A549 (cell line): ENCODE data around the gene IL2RA. TPM values are rescaled to one million over a fixed set of nuclear protein-coding genes. Genes with fewer than 3 reads are reported as not detected.

Experiments
- ATAC-seq, 2 experiments: fragments of 200-7000 bp in 1 of 2; fragments of >200 bp in 1 of 2; cut with Nextera tagmentation in 1 of 2; cut with Tn5 transposase in 1 of 2; 3 replicates each; pipeline versions ENCODE4 v1.8.0 to v1.9.1; 2018 to 2020; ENCODE audit warnings: mild to moderate bottlenecking in 1 of 2, moderate library complexity in 1 of 2
- CTCF ChIA-PET: fragments of 300-600 bp; sonication (Branson Sonifier 250); formaldehyde crosslinking; extraction: SDS; loops from one replicate; lab custom pipeline; 2021; ENCODE audit warnings: antibody characterized with exemption, inconsistent platforms; lab: Yijun Ruan, JAX
- POLR2A ChIA-PET: fragments of 350-600 bp; formaldehyde crosslinking; extraction: SDS; loops from one replicate; lab custom pipeline; 2021; ENCODE audit warnings: antibody characterized with exemption, inconsistent platforms; lab: Yijun Ruan, JAX
- DNase-seq, 2 experiments: peaks; one replicate each; pipeline versions ENCODE4 v3.0.0 to v3.0.0-alpha.2; 2011 to 2016; ENCODE audit warnings: low read depth in 1 of 2, low spot score in 1 of 2
- FAIRE-seq: peaks from 2 replicates; lab custom pipeline; 2011; peaks lifted over from hg19 to GRCh38; lab: Jason Lieb, UNC
- H3K27ac ChIP-seq, 2 experiments: fragments of >200 bp; sonication (Bioruptor Twin); formaldehyde crosslinking; 3 replicates each; pipeline ENCODE4 v1.5.1; 2016 to 2017
- H3K4me1 ChIP-seq: fragments of >200 bp; sonication (Bioruptor Twin); formaldehyde crosslinking; 3 replicates; pipeline ENCODE4 v1.6.1; 2016
- H3K4me2 ChIP-seq: fragments of >200 bp; sonication (Bioruptor Twin); formaldehyde crosslinking; 3 replicates; pipeline ENCODE4 v1.6.1; 2016
- H3K4me3 ChIP-seq: fragments of >200 bp; sonication (Bioruptor Twin); formaldehyde crosslinking; 3 replicates; pipeline ENCODE4 v1.5.1; 2016
- H3K9me3 ChIP-seq: fragments of >200 bp; sonication (Bioruptor Twin); formaldehyde crosslinking; 3 replicates; pipeline ENCODE4 v1.6.1; 2016
- BHLHE40 ChIP-seq: IDR thresholded peaks from 2 replicates; pipeline ENCODE4 v1.6.1; 2012; ENCODE audit warnings: low read depth, low read length, inconsistent platforms
- CBX2 ChIP-seq: fragments of 200-600 bp; sonication (generic); IDR thresholded peaks from 2 replicates; pipeline ENCODE4 v1.6.1; 2016; ENCODE audit warnings: low read depth, mild to moderate bottlenecking, borderline replicate concordance
- CEBPB ChIP-seq, 2 experiments: fragments of >200 bp in 1 of 2; sonication (Bioruptor Twin) in 1 of 2; formaldehyde crosslinking in 1 of 2; IDR thresholded peaks; 2 replicates each; pipeline ENCODE4 v1.6.1; 2012 to 2016
- EHMT2 ChIP-seq: fragments of 200-600 bp; sonication (generic); IDR thresholded peaks from 2 replicates; pipeline ENCODE4 v1.6.1; 2016; ENCODE audit warnings: antibody characterized with exemption, low read depth, mild to moderate bottlenecking, moderate library complexity
- EP300 ChIP-seq, 2 experiments: fragments of >200 bp; sonication (Bioruptor Twin); formaldehyde crosslinking; IDR thresholded peaks; 2 replicates in 1 of 2; 3 replicates in 1 of 2; pipeline ENCODE4 v1.6.1; 2016 to 2017
- FOSL2 ChIP-seq, 2 experiments: fragments of 450-650 bp in 1 of 2; fragments of >200 bp in 1 of 2; sonication (Bioruptor Twin) in 1 of 2; formaldehyde crosslinking; IDR thresholded peaks; 2 replicates each; pipeline versions ENCODE4 v1.5.0 to v1.6.1; 2016 to 2020; ENCODE audit warnings: mild to moderate bottlenecking in 1 of 2, moderate library complexity in 1 of 2
- FOXS1 ChIP-seq: fragments of 250-450 bp; sonication (Bioruptor Pico); IDR thresholded peaks from 2 replicates; pipeline ENCODE4 v1.5.0; 2020; ENCODE audit warnings: mild to moderate bottlenecking, moderate library complexity
- GATA3 ChIP-seq: IDR thresholded peaks from 2 replicates; pipeline ENCODE4 v1.6.1; 2012; ENCODE audit warnings: borderline replicate concordance
- HDAC2 ChIP-seq: fragments of 200-600 bp; sonication (generic); IDR thresholded peaks from 2 replicates; pipeline ENCODE4 v1.6.1; 2016
- HEYL ChIP-seq: fragments of 250-450 bp; sonication (Bioruptor Pico); IDR thresholded peaks from 2 replicates; pipeline ENCODE4 v1.8.0; 2021; ENCODE audit warnings: mild to moderate bottlenecking, moderate library complexity
- HOXB5 ChIP-seq: fragments of 250-450 bp; sonication (Bioruptor Pico); IDR thresholded peaks from 2 replicates; pipeline ENCODE4 v1.5.0; 2020; ENCODE audit warnings: mild to moderate bottlenecking, moderate library complexity
- JUN ChIP-seq, 2 experiments: fragments of >200 bp; sonication (Bioruptor Twin); formaldehyde crosslinking; IDR thresholded peaks; 2 replicates in 1 of 2; 3 replicates in 1 of 2; pipeline ENCODE4 v1.6.1; 2016 to 2017
- KDM1A ChIP-seq: fragments of 200-600 bp; sonication (generic); IDR thresholded peaks from 2 replicates; pipeline ENCODE4 v1.6.1; 2016; ENCODE audit warnings: low read depth, mild to moderate bottlenecking
- MAFK ChIP-seq: fragments of 450-650 bp; IDR thresholded peaks from 2 replicates; pipeline ENCODE4 v1.6.1; 2014; ENCODE audit not compliant: partially characterized antibody
- NR3C1 ChIP-seq: fragments of >200 bp; sonication (Bioruptor Twin); formaldehyde crosslinking; IDR thresholded peaks from 3 replicates; pipeline ENCODE4 v1.6.1; 2017
- POLR2A ChIP-seq: IDR thresholded peaks from 2 replicates; pipeline ENCODE4 v1.6.1; 2012; ENCODE audit warnings: mild to moderate bottlenecking, low read length
- POLR2AphosphoS2 ChIP-seq: conservative IDR thresholded peaks from 2 replicates; pipeline ENCODE4 v1.6.1; 2012; ENCODE audit warnings: low read length, improper control_type of control experiment, inconsistent platforms
- RAD21 ChIP-seq, 2 experiments: fragments of >200 bp in 1 of 2; sonication (Bioruptor Twin) in 1 of 2; formaldehyde crosslinking in 1 of 2; IDR thresholded peaks in 1 of 2; conservative IDR thresholded peaks in 1 of 2; 2 replicates in 1 of 2; 3 replicates in 1 of 2; pipeline ENCODE4 v1.6.1; 2012 to 2018; ENCODE audit warnings: inconsistent platforms in 1 of 2
- RCOR1 ChIP-seq: fragments of 150-350 bp; IDR thresholded peaks from 2 replicates; pipeline ENCODE4 v1.6.1; 2014; ENCODE audit warnings: antibody characterized with exemption, low read length, low read depth
- SMC3 ChIP-seq: fragments of >200 bp; sonication (Bioruptor Twin); formaldehyde crosslinking; IDR thresholded peaks from 3 replicates; pipeline ENCODE4 v1.6.1; 2018; ENCODE audit warnings: inconsistent platforms
- TFCP2L1 ChIP-seq: fragments of 250-450 bp; sonication (Bioruptor Pico); IDR thresholded peaks from 2 replicates; pipeline ENCODE4 v1.5.0; 2021; ENCODE audit warnings: mild to moderate bottlenecking
- ZC3H11A ChIP-seq: fragments of 450-650 bp; IDR thresholded peaks from 2 replicates; pipeline ENCODE4 v1.6.1; 2014; ENCODE audit warnings: antibody characterized with exemption, mild to moderate bottlenecking
- ZFP36 ChIP-seq: fragments of 450-650 bp; IDR thresholded peaks from 2 replicates; pipeline ENCODE4 v1.6.1; 2014; ENCODE audit warnings: borderline replicate concordance; ENCODE audit not compliant: partially characterized antibody
- ZNF302 ChIP-seq: fragments of 250-450 bp; sonication (Bioruptor Pico); IDR thresholded peaks from 2 replicates; pipeline ENCODE4 v1.9.0; 2021; ENCODE audit warnings: inconsistent platforms, mild to moderate bottlenecking, moderate library complexity
- ZSCAN20 ChIP-seq: fragments of 250-450 bp; sonication (Bioruptor Pico); IDR thresholded peaks from 2 replicates; pipeline ENCODE4 v1.8.0; 2022; ENCODE audit warnings: mild to moderate bottlenecking, moderate library complexity
- WGBS: methylation state at CpG from one replicate; pipeline ENCODE4 v1.1.6; 2017; ENCODE audit errors: missing lambda C conversion rate; 5-methylcytosine and 5-hydroxymethylcytosine counted together
- polyA plus RNA-seq, 4 experiments: library from polyadenylated mRNA; depleted of rRNA in 3 of 4; stranded (reverse); fragments of >200 nt; fragmentation: RNase III in 1 of 4; extraction: RNeasy Plus Mini Kit Qiagen cat#74134 plus additional on column Dnase treatment in 1 of 4; gene quantifications; 2 replicates in 3 of 4; 3 replicates in 1 of 4; pipeline ENCODE4 v1.2.3, GENCODE V29; 2011 to 2017
- TF ChIP-seq, protein P1 (sequence below): fragments of 150-350 bp; IDR thresholded peaks from 2 replicates; pipeline ENCODE4 v1.6.1; 2014; ENCODE audit warnings: low read depth, mild to moderate bottlenecking, low read length
- TF ChIP-seq, protein P2 (sequence below): fragments of >200 bp; sonication (Bioruptor Twin); formaldehyde crosslinking; IDR thresholded peaks from 2 replicates; pipeline ENCODE4 v1.6.1; 2016
- TF ChIP-seq, protein P3 (sequence below): fragments of >200 bp; sonication (Bioruptor Twin); formaldehyde crosslinking; IDR thresholded peaks from 3 replicates; pipeline ENCODE4 v1.6.1; 2016
- TF ChIP-seq, protein P4 (sequence below): IDR thresholded peaks from 2 replicates; pipeline ENCODE4 v1.6.1; 2012
- TF ChIP-seq, protein P5 (sequence below): fragments of 450-650 bp; IDR thresholded peaks from 2 replicates; pipeline ENCODE4 v1.6.1; 2014; ENCODE audit warnings: antibody characterized with exemption
- TF ChIP-seq, protein P6 (sequence below): fragments of 250-450 bp; sonication (Bioruptor Pico); IDR thresholded peaks from 2 replicates; pipeline ENCODE4 v1.5.0; 2020; ENCODE audit warnings: low read depth, mild to moderate bottlenecking, moderate library complexity

Gene IL2RA
- polyA plus RNA-seq, 2 of the 4 experiments (the other 2 are of a cell fraction), result not detected

DNA sequence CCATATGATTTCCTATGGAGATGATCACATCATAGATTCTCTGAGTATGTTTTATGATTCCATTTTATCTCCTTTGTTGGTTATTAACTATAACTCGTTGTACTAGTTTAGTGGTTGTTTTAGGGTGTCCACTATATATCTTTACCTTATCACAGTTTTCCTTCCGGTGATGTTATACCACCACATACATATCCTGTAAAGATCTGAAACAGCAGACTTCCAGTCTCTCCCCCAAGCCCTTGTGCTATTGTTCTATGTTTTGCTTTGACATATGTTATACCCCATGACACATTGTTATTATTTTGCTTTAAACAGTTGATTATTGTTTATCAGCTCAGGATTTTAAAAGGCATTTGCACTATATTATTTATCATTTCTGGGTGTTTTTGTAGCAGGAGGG is 92.1 kb downstream of the IL2RA start:
- no peak overlapping the region for H3K27ac ChIP-seq
- POLR2A ChIA-PET, result no interaction called here

DNA sequence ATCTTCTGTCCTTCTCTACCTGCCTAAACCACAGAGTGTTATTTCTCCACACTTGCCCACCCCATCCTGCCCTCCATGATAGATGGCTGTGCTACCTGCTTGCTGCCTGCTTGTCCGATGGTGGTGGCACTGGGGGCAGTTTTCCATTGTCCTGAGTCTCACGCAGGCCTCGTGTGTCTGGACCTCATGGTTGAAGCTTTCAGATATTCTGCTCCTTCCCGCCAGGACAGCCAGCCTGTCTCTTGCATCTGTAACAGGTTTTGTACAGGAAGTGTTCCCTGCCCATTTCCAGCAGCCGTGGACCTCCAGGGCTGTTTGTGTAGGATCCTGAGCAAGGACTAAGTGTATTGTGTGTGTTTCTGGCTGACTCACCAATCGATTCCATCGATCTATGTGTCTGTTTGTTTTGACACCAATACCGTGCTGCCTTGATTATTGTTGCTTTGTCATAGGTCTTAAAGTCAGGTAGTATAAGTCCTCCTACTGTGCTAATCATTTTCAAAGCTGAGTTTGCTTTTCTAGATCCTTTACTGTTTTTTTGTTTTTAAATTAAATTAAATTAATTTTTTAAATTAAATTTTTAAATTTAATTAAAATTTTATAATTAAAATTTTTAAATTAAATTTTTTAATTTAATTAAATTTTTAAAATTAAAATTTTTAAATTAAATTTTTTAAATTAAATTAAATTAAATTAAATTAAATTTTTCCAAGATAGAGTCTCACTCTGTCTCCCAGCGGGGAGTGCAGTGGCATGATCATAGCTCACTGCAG is 93.3 kb downstream of the IL2RA start:
- POLR2A ChIA-PET, result no interaction called here
- no peak for FAIRE-seq

More for the DNA sequence above, 92.1 kb downstream of the IL2RA start:
- WGBS, result 58% methylated on average over 2 of the region's 2 CpGs
- ATAC-seq (no peak), DNase-seq (no peak), FAIRE-seq (no peak)
- H3K9me3 ChIP-seq, result no peaks in the 10 kb centered on the region
- TF ChIP-seq GATA3 (no peak), POLR2AphosphoS2 (no peak), CEBPB (IDR thresholded peaks at IDR 0.05) (no peak), KDM1A (no peak), FOSL2 (IDR thresholded peaks at IDR 0.05) (no peak), FOSL2 (CRISPR knock-in tag; IDR thresholded peaks at IDR 0.05) (no peak), HEYL (no peak), JUN (IDR thresholded peaks at IDR 0.05) (no peak), ZSCAN20 (CRISPR knock-in tag) (no peak), BHLHE40 (no peak), RAD21 (conservative IDR thresholded peaks at IDR 0.05 in 1 of 2, IDR thresholded peaks at IDR 0.05 in 1 of 2) (no peak), ZNF302 (CRISPR knock-in tag) (no peak), TFCP2L1 (CRISPR knock-in tag) (no peak), MAFK (no peak), ZFP36 (no peak)
- TF ChIP-seq, protein P1, sequence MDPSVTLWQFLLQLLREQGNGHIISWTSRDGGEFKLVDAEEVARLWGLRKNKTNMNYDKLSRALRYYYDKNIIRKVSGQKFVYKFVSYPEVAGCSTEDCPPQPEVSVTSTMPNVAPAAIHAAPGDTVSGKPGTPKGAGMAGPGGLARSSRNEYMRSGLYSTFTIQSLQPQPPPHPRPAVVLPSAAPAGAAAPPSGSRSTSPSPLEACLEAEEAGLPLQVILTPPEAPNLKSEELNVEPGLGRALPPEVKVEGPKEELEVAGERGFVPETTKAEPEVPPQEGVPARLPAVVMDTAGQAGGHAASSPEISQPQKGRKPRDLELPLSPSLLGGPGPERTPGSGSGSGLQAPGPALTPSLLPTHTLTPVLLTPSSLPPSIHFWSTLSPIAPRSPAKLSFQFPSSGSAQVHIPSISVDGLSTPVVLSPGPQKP, result no peak
- TF ChIP-seq, protein P2, sequence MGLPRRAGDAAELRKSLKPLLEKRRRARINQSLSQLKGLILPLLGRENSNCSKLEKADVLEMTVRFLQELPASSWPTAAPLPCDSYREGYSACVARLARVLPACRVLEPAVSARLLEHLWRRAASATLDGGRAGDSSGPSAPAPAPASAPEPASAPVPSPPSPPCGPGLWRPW, result no peak
- TF ChIP-seq, protein P3, sequence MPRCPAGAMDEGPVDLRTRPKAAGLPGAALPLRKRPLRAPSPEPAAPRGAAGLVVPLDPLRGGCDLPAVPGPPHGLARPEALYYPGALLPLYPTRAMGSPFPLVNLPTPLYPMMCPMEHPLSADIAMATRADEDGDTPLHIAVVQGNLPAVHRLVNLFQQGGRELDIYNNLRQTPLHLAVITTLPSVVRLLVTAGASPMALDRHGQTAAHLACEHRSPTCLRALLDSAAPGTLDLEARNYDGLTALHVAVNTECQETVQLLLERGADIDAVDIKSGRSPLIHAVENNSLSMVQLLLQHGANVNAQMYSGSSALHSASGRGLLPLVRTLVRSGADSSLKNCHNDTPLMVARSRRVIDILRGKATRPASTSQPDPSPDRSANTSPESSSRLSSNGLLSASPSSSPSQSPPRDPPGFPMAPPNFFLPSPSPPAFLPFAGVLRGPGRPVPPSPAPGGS, result no peak
- no peak overlapping the region for H3K4me3 ChIP-seq
- H3K4me1 ChIP-seq, result no peaks in the 10 kb centered on the region
- CTCF ChIA-PET, result no interaction called here
- H3K4me2 ChIP-seq, result no peak overlapping the region

More for the DNA sequence above, 93.3 kb downstream of the IL2RA start:
- Histone ChIP-seq H3K9me3 (no peaks in the 10 kb centered on the region), H3K4me1 (no peaks in the 10 kb centered on the region), H3K4me2 (no peak overlapping the region), H3K4me3 (no peak overlapping the region), H3K27ac (no peak overlapping the region)
- WGBS, result 87% methylated on average over 9 of the region's 9 CpGs
- DNase-seq (peak in 1 of 2 experiments; percentile 14), ATAC-seq (peak in 1 of 2 experiments; percentile 49; a peak in 1 of 6 replicates)
- CTCF ChIA-PET, result no interaction called here
- TF ChIP-seq BHLHE40 (no peak), NR3C1 (no peak), POLR2A (no peak), EHMT2 (no peak), FOSL2 (IDR thresholded peaks at IDR 0.05) (no peak), FOSL2 (CRISPR knock-in tag; IDR thresholded peaks at IDR 0.05) (no peak), ZFP36 (no peak), FOXS1 (CRISPR knock-in tag) (no peak), ZC3H11A (no peak), CBX2 (no peak), RCOR1 (no peak), CEBPB (IDR thresholded peaks at IDR 0.05) (no peak), HOXB5 (no peak), EP300 (IDR thresholded peaks at IDR 0.05) (no peak), HDAC2 (no peak), SMC3 (no peak), HEYL (no peak)
- TF ChIP-seq, protein P4, sequence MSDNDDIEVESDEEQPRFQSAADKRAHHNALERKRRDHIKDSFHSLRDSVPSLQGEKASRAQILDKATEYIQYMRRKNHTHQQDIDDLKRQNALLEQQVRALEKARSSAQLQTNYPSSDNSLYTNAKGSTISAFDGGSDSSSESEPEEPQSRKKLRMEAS, result no peak
- TF ChIP-seq, protein P5, sequence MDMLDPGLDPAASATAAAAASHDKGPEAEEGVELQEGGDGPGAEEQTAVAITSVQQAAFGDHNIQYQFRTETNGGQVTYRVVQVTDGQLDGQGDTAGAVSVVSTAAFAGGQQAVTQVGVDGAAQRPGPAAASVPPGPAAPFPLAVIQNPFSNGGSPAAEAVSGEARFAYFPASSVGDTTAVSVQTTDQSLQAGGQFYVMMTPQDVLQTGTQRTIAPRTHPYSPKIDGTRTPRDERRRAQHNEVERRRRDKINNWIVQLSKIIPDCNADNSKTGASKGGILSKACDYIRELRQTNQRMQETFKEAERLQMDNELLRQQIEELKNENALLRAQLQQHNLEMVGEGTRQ, result no peak
- TF ChIP-seq, protein P6, sequence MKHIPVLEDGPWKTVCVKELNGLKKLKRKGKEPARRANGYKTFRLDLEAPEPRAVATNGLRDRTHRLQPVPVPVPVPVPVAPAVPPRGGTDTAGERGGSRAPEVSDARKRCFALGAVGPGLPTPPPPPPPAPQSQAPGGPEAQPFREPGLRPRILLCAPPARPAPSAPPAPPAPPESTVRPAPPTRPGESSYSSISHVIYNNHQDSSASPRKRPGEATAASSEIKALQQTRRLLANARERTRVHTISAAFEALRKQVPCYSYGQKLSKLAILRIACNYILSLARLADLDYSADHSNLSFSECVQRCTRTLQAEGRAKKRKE (CRISPR knock-in tag), result no peak
